HFFc6 (cell line): ENCODE measurements around the gene CCDC33. TPM values are rescaled to one million over a fixed set of nuclear protein-coding genes. Genes with fewer than 3 reads are reported as not detected.

Experiments used
- DNase-seq: peaks from one replicate; pipeline ENCODE4 v3.0.0-alpha.2; 2018
- H3K27ac Mint-ChIP-seq: 2 replicates; pipeline ENCODE4 v1.8.0; 2020; ENCODE audit warnings: mild to moderate bottlenecking, mixed read lengths
- H3K27me3 Mint-ChIP-seq: 2 replicates; pipeline ENCODE4 v1.8.0; 2021; ENCODE audit warnings: mild to moderate bottlenecking, moderate library complexity, mixed read lengths; ENCODE audit not compliant: insufficient read depth
- H3K36me3 Mint-ChIP-seq: 2 replicates; pipeline ENCODE4 v1.8.0; 2021; ENCODE audit warnings: low read depth, mixed read lengths
- H3K4me1 Mint-ChIP-seq: 2 replicates; pipeline ENCODE4 v1.8.0; 2020; ENCODE audit warnings: low read depth, mixed read lengths
- H3K4me3 Mint-ChIP-seq: 2 replicates; pipeline ENCODE4 v1.8.0; 2020; ENCODE audit warnings: mild to moderate bottlenecking, moderate library complexity, mixed read lengths
- H3K9me3 Mint-ChIP-seq: 2 replicates; pipeline ENCODE4 v1.8.0; 2020; ENCODE audit warnings: mild to moderate bottlenecking, mixed read lengths
- CTCF ChIP-seq: fragments of 200-600 bp; sonication (generic); IDR thresholded peaks from 2 replicates; pipeline ENCODE4 v1.5.0; 2021; ENCODE audit warnings: antibody characterized with exemption, mild to moderate bottlenecking
- total RNA-seq, 6 experiments: library from RNA; stranded (reverse); fragmentation: NEBNext Ultra II Directional; extraction: Animal tissue kit (Norgen Biotek cat#: 25700); gene quantifications; 2 replicates in 1 of 6; 3 replicates in 5 of 6; pipeline ENCODE4 v1.2.3, GENCODE V29; 2021

The CCDC33 gene
- total RNA-seq, 6 experiments from 2014 or later: 0.30 TPM; not detected in 5

- Mint-ChIP-seq H3K36me3 (no peaks in the 10 kb centered on the region), H3K9me3 (no peaks in the 10 kb centered on the region), H3K27me3 (peaks cover 56% of the 10 kb centered on the region), H3K4me1 (no peaks in the 10 kb centered on the region), H3K27ac (no peak overlapping the region), H3K4me3 (no peak overlapping the region)
- TF ChIP-seq CTCF: no peak
- no peak for DNase-seq
Measured at GRCh38 chr15:74265046-74265639, 29.0 kb downstream of the CCDC33 start.

- Mint-ChIP-seq H3K4me1 (no peaks in the 10 kb centered on the region), H3K9me3 (no peaks in the 10 kb centered on the region), H3K4me3 (no peak overlapping the region), H3K27ac (no peak overlapping the region), H3K27me3 (peaks cover 51% of the 10 kb centered on the region), H3K36me3 (no peaks in the 10 kb centered on the region)
- no peak for DNase-seq
- no peak for TF ChIP-seq CTCF
Measured at GRCh38 chr15:74268020-74268419, 31.9 kb downstream of the CCDC33 start.

- H3K4me3 Mint-ChIP-seq: no peak overlapping the region
- peaks cover 50% of the 10 kb centered on the region for H3K27me3 Mint-ChIP-seq
- no peak for TF ChIP-seq CTCF
- no peaks in the 10 kb centered on the region for H3K9me3 Mint-ChIP-seq
- DNase-seq: no peak
- H3K36me3 Mint-ChIP-seq: no peaks in the 10 kb centered on the region
- no peaks in the 10 kb centered on the region for H3K4me1 Mint-ChIP-seq
- no peak overlapping the region for H3K27ac Mint-ChIP-seq
Measured at GRCh38 chr15:74269362-74270035, 33.4 kb downstream of the CCDC33 start.

GRCh38 chr15:74270155-74270554 lies 34.0 kb downstream of the CCDC33 start:
- Mint-ChIP-seq H3K36me3 (no peaks in the 10 kb centered on the region), H3K4me3 (no peak overlapping the region), H3K27ac (no peak overlapping the region), H3K9me3 (no peaks in the 10 kb centered on the region), H3K4me1 (no peaks in the 10 kb centered on the region), H3K27me3 (peaks cover 46% of the 10 kb centered on the region)
- no peak for TF ChIP-seq CTCF
- DNase-seq: no peak

GRCh38 chr15:74270854-74271520 lies 34.9 kb downstream of the CCDC33 start:
- Mint-ChIP-seq H3K27me3 (peaks cover 48% of the 10 kb centered on the region), H3K4me1 (no peaks in the 10 kb centered on the region), H3K4me3 (no peak overlapping the region), H3K36me3 (no peaks in the 10 kb centered on the region), H3K27ac (no peak overlapping the region), H3K9me3 (no peaks in the 10 kb centered on the region)
- TF ChIP-seq CTCF: no peak
- DNase-seq: no peak
